KG1 (cell line): ENCODE results near the gene DMRTA1.
"Not testable (repeated sequence)": the region's sequence is repeated elsewhere in the genome, so short reads cannot be mapped to it uniquely, and the experiment has no call there.

Experiments
- DNase-seq: peaks from one replicate; lab custom pipeline; 2025; lab: John Stamatoyannopoulos, UW

Gene DMRTA1

DNA sequence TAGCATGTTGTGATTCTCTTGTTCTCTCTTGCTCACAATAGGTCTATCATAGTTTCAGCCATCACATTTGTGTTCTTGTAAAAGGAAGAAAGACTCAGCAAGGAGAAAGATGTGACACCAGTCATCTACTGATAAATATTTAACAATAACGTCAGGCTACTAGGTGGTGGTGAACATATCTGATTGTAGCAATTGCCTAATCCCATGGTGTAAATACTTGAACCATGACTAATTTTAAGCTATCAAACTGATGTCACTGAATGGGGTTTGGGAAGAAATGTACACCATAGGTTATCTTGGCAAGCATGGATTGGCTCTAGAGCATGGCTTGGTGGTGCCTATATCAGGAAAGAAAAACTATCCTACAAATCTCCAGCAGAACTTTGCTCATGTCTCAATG lies 16.6 kb downstream of the DMRTA1 start:
- DNase-seq, result no peak

DNA sequence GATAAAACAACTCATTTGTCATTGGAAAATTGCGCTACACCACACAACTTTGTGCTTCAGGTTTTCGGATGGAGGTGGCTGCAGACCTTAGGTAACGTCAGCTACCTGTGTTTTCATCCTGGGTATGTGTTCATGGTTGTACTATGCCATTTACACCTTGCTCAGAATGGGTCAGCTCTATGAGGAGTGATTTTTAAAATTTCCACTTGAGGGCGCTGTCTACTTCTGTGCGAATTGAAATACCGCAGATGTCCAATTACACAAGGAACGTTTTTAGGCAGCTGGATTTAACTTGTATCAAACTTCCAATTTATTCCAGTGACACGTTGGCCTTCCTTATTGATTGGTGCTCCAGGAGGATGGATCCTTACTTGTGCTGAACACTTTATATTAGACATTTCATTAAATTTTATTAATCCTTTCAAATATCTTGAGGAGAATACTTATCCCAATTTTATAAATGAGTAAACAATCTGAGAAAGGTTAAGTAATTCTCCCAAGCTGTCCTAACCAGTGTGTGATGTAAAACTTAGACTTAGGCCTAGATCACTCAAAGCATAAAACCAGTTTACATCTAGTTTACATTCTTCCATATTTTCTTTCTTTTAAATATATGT lies 23.4 kb downstream of the DMRTA1 start:
- peak; percentile 68 for DNase-seq

DNA sequence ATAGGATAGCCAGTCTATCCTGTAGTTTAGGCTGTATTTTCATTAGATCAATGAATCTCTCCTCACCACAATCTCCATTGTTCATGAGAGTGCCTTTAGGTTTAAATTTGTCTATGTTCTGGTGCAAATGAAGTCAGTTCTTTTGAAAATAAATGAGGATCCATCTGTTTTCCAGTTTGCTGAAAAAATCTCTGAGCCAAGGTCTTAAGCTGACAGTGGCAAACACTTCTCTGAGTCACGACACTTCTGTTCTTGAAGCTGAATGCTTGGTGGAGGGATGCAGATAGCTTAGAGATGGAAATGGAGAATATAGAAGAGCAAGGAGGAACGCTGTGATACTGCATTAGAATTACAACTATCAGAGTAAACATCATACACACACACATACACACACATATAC lies 34.9 kb downstream of the DMRTA1 start:
- DNase-seq, result no peak

DNA sequence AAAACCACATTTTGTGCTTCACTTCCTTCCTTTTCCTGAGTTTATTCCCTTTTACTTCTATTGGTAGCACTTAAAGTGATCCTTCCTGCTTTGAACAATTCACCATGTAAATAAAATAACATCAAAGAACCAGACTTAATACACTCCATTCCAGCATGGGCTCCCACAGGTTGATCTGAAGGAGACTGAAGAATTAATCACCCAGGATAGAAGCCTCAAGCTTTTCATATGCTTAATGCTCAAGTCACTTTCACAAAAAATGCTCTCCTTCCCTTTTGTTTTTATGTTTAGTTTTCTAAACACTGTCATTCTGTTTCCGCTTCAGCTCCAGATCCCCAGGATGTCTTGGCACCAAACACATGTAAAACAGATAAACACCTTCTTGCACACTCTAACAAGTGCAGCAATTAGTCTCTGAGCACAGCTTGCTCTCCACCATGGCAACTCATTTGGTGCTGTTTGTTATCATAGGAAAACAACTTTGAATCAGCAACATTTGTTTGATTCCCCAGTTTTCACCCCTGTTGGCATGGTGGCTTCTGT lies 37.0 kb downstream of the DMRTA1 start:
- DNase-seq, result no peak

DNA sequence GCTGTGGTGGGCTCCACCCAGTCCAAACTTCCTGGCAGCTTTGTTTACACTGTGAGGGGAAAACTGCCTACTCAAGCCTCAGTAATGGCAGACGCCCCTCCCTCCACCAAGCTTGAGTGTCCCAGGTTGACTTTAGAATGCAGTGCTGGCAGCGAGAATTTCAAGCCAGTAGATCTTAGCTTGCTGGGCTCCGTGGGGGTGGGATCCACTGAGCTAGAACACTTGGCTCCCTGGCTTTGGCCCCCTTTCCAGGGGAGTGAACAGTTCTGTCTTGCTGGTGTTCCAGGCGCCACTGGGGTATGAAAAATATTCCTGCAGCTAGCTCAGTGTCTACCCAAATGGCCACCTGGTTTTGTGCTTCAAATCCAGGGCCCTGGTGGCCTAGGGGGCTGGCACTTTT lies 49.6 kb downstream of the DMRTA1 start:
- DNase-seq, result not testable (repeated sequence)
